SK-N-SH (cell line): ENCODE data around the gene CCDC30. TPM values are rescaled to one million over a fixed set of nuclear protein-coding genes. Genes with fewer than 3 reads are reported as not detected.

ENCODE experiments used
- CTCF ChIA-PET: fragments of 300-600, 350-600 bp; formaldehyde crosslinking; extraction: SDS; loops from one replicate; lab custom pipeline; 2021; lab: Yijun Ruan, JAX
- POLR2A ChIA-PET: fragments of 350-600 bp; sonication (Branson Sonifier 250); formaldehyde crosslinking; extraction: SDS; loops from one replicate; lab custom pipeline; 2020; ENCODE audit warnings: antibody characterized with exemption, inconsistent platforms; lab: Yijun Ruan, JAX
- DNase-seq: peaks from one replicate; pipeline ENCODE4 v3.0.0; 2012
- H2AFZ ChIP-seq: fragments of 200-600 bp; sonication (generic); 2 replicates; pipeline ENCODE4 v1.8.1; 2016; ENCODE audit warnings: antibody characterized with exemption, mild to moderate bottlenecking, low read depth
- H3F3A ChIP-seq: fragments of 200-600 bp; sonication (generic); replicated peaks from 2 replicates; pipeline ENCODE3; 2016; ENCODE audit warnings: antibody characterized with exemption, mild to moderate bottlenecking; ENCODE audit not compliant: insufficient read depth
- H3K27ac ChIP-seq, 2 experiments: fragments of 200-500 bp in 1 of 2; fragments of 200-600 bp in 1 of 2; sonication (Bioruptor generic) in 1 of 2; sonication (generic), shearing (Covaris generic) in 1 of 2; 2 replicates each; pipeline versions ENCODE4 v1.5.1 to v1.6.1; 2014 to 2016; ENCODE audit warnings: low read depth in 2 of 2, inconsistent platforms in 1 of 2, low read length in 1 of 2, mild to moderate bottlenecking in 1 of 2, mixed read lengths in 1 of 2
- H3K27me3 ChIP-seq: fragments of 200-600 bp; sonication (generic), shearing (Covaris generic); 2 replicates; pipeline ENCODE4 v1.6.1; 2016; ENCODE audit warnings: mixed run types; ENCODE audit not compliant: insufficient read depth
- H3K36me3 ChIP-seq, 2 experiments: fragments of 200-500 bp in 1 of 2; fragments of 200-600 bp in 1 of 2; sonication (Bioruptor generic) in 1 of 2; sonication (generic) in 1 of 2; replicated peaks in 1 of 2; 2 replicates each; pipeline versions ENCODE3 to v1.5.1; 2014 to 2016; ENCODE audit warnings: low read length in 1 of 2, mild to moderate bottlenecking in 1 of 2; ENCODE audit not compliant: insufficient read depth in 2 of 2, control insufficient read depth in 1 of 2
- H3K4me1 ChIP-seq, 2 experiments: fragments of 200-500 bp in 1 of 2; fragments of 200-600 bp in 1 of 2; sonication (Bioruptor generic) in 1 of 2; sonication (generic), shearing (Covaris generic) in 1 of 2; 2 replicates each; pipeline versions ENCODE4 v1.5.1 to v1.6.1; 2014 to 2016; ENCODE audit warnings: low read depth in 1 of 2, low read length in 1 of 2, mixed run types in 1 of 2; ENCODE audit not compliant: insufficient read depth in 2 of 2, control insufficient read depth in 1 of 2
- H3K4me2 ChIP-seq: fragments of 200-600 bp; sonication (generic), shearing (Covaris generic); 2 replicates; pipeline ENCODE4 v1.6.1; 2017; ENCODE audit warnings: mixed run types
- H3K4me3 ChIP-seq, 2 experiments: fragments of 200-500 bp in 1 of 2; fragments of 200-600 bp in 1 of 2; sonication (Bioruptor generic) in 1 of 2; sonication (generic), shearing (Covaris generic) in 1 of 2; 2 replicates each; pipeline versions ENCODE4 v1.5.1 to v1.8.1; 2014 to 2016; ENCODE audit warnings: low read depth in 2 of 2, inconsistent platforms in 1 of 2, low read length in 1 of 2, mild to moderate bottlenecking in 1 of 2, mixed read lengths in 1 of 2, moderate library complexity in 1 of 2
- H3K79me2 ChIP-seq: fragments of 200-600 bp; sonication (generic); 2 replicates; pipeline ENCODE4 v1.8.1; 2017; ENCODE audit warnings: mild to moderate bottlenecking; ENCODE audit not compliant: insufficient read depth
- H3K9ac ChIP-seq: fragments of 200-600 bp; sonication (generic); 2 replicates; pipeline ENCODE4 v1.6.1; 2017; ENCODE audit warnings: mixed run types
- H3K9me2 ChIP-seq: fragments of 200-600 bp; sonication (generic); 2 replicates; pipeline ENCODE4 v1.6.1; 2017; ENCODE audit warnings: mixed run types
- H3K9me3 ChIP-seq: fragments of 200-600 bp; sonication (generic); 2 replicates; pipeline ENCODE4 v1.6.1; 2017; ENCODE audit warnings: mixed run types, mild to moderate bottlenecking, moderate library complexity
- H4K20me1 ChIP-seq: fragments of 200-600 bp; sonication (generic); 2 replicates; pipeline ENCODE4 v1.6.1; 2017; ENCODE audit warnings: mild to moderate bottlenecking, mixed run types; ENCODE audit not compliant: insufficient read depth
- CHD2 ChIP-seq: fragments of 150-350 bp; IDR thresholded peaks from 2 replicates; pipeline ENCODE4 v1.6.1; 2018; ENCODE audit warnings: low read length; ENCODE audit not compliant: partially characterized antibody
- ELF1 ChIP-seq: IDR thresholded peaks from 2 replicates; pipeline ENCODE4 v1.4.0; 2012
- FOSL2 ChIP-seq: IDR thresholded peaks from 2 replicates; pipeline ENCODE4 v1.4.0; 2012; ENCODE audit warnings: low read depth, mild to moderate bottlenecking, moderate library complexity, borderline replicate concordance
- GABPA ChIP-seq: IDR thresholded peaks from 2 replicates; pipeline ENCODE4 v1.4.0; 2012; ENCODE audit warnings: low read depth, mild to moderate bottlenecking
- GATA2 ChIP-seq: sonication (generic); formaldehyde crosslinking; IDR thresholded peaks from 2 replicates; pipeline ENCODE4 v1.5.0; 2020; ENCODE audit warnings: mild to moderate bottlenecking, missing genetic modification reagents
- JUND ChIP-seq: IDR thresholded peaks from 2 replicates; pipeline ENCODE4 v1.4.0; 2012
- MEF2A ChIP-seq: IDR thresholded peaks from 2 replicates; pipeline ENCODE4 v1.4.0; 2012; ENCODE audit warnings: low read depth, borderline replicate concordance
- MXI1 ChIP-seq: IDR thresholded peaks from 2 replicates; pipeline ENCODE4 v1.6.1; 2012; ENCODE audit warnings: mild to moderate bottlenecking, low read depth, low read length, improper control_type of control experiment
- NFIC ChIP-seq: IDR thresholded peaks from 2 replicates; pipeline ENCODE4 v1.4.0; 2012; ENCODE audit warnings: borderline replicate concordance
- NRF1 ChIP-seq: IDR thresholded peaks from 2 replicates; pipeline ENCODE4 v1.6.1; 2012; ENCODE audit warnings: low read depth, mild to moderate bottlenecking, low read length
- POLR2AphosphoS5 ChIP-seq: IDR thresholded peaks from 2 replicates; pipeline ENCODE4 v1.6.1; 2012; ENCODE audit warnings: low read depth, low read length
- RAD21 ChIP-seq: IDR thresholded peaks from 2 replicates; pipeline ENCODE4 v1.6.1; 2012; ENCODE audit warnings: mild to moderate bottlenecking, low read length
- RFX5 ChIP-seq: IDR thresholded peaks from 2 replicates; pipeline ENCODE4 v1.6.1; 2012; ENCODE audit warnings: mild to moderate bottlenecking, improper control_type of control experiment, low read length
- RXRA ChIP-seq: IDR thresholded peaks from 2 replicates; pipeline ENCODE4 v1.4.0; 2012; ENCODE audit warnings: low read depth, mild to moderate bottlenecking, borderline replicate concordance
- SMC3 ChIP-seq: IDR thresholded peaks from 2 replicates; pipeline ENCODE4 v1.6.1; 2012; ENCODE audit warnings: low read depth, low read length, improper control_type of control experiment
- TAF1 ChIP-seq: IDR thresholded peaks from 2 replicates; pipeline ENCODE4 v1.6.1; 2012; ENCODE audit warnings: low read depth, mild to moderate bottlenecking, low read length, moderate library complexity, borderline replicate concordance
- TEAD4 ChIP-seq: IDR thresholded peaks from 2 replicates; pipeline ENCODE4 v1.4.0; 2012; ENCODE audit warnings: mild to moderate bottlenecking, borderline replicate concordance; ENCODE audit not compliant: insufficient read depth
- YY1 ChIP-seq: IDR thresholded peaks from 2 replicates; pipeline ENCODE4 v1.4.0; 2012; ENCODE audit warnings: low read depth, mild to moderate bottlenecking
- WGBS: methylation state at CpG from one replicate; pipeline ENCODE4 v1.1.6; 2017; ENCODE audit warnings: low lambda C conversion rate; 5-methylcytosine and 5-hydroxymethylcytosine counted together
- polyA plus RNA-seq, 3 experiments: library from polyadenylated mRNA; depleted of rRNA; stranded (reverse); fragments of >200 nt; gene quantifications; 2 replicates each; pipeline ENCODE4 v1.2.3, GENCODE V29; 2012
- TF ChIP-seq, protein P1 (sequence below): fragments of 150-350 bp; IDR thresholded peaks from 2 replicates; pipeline ENCODE4 v1.6.1; 2016; ENCODE audit warnings: mild to moderate bottlenecking, low read depth, low read length
- TF ChIP-seq, protein P2 (sequence below): IDR thresholded peaks from 2 replicates; pipeline ENCODE4 v1.6.1; 2012; ENCODE audit warnings: mild to moderate bottlenecking, low read depth, low read length, moderate library complexity
- TF ChIP-seq, protein P3 (sequence below): IDR thresholded peaks from 2 replicates; pipeline ENCODE4 v1.4.0; 2012; ENCODE audit warnings: low read depth, borderline replicate concordance
- TF ChIP-seq, protein P4 (sequence below): fragments of 200-600 bp; sonication (generic); IDR thresholded peaks from 2 replicates; pipeline ENCODE4 v1.6.1; 2017; ENCODE audit warnings: antibody characterized with exemption, mild to moderate bottlenecking, moderate library complexity
- TF ChIP-seq, protein P5 (sequence below): IDR thresholded peaks from 2 replicates; pipeline ENCODE4; 2012

Gene CCDC30
- polyA plus RNA-seq, 1 of the 3 experiments (the other 2 are of a cell fraction) = 0.94 TPM

DNA sequence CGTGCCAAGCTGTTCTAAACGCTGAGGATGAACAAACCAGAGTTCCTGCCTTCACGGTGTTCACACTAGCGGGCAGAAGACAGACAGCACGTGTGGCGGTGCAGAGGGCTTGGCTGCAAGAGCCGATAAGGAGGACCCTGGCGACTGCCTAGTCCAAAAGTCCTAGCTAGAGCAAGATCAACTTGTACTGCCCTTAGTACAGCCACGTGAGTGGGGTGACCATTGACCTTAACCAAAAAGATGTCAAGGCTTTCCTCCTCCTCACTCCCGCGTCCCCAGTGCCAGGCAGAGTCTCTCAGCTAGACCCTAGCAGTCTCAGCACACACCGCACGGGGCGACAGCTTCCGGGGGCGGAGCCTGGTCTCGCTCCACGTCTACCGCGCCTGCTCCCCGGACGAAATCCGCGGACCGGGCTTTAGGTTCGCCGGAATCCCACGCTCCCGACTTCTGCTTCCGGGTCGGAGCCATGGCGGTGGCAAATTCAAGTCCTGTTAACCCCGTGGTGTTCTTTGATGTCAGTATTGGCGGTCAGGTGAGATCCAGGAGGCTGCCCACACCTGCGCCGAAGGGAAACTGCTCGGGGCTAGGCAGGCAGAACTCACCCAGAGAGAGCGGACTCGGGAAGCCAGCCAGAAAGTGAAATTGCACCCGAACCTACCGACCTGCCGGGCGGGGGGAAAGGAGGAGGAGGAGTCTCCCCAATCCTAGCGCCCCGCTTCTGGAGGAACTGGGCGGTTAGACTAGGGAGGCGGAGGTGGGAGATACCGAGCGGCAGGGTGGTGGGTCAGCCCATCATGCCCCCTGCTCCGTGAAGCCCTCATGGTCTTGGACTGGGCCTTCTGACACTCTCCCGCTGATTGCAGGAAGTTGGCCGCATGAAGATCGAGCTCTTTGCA is 195.1 kb downstream of the CCDC30 start, which contains the start of gene PPIH:
Gene PPIH, plus strand, starts transcription at position 443 of the 896 bp plus-strand sequence. Its CDS starts 24 bp downstream, at position 467.
- Histone ChIP-seq H3K9me2 (no peaks in the 10 kb centered on the region), H3K79me2 (peaks cover 41% of the 10 kb centered on the region), H3K4me1 (peaks cover 0 to 12% of the 10 kb centered on the region in 2 experiments; a peak in 2 of 4 replicates), H3K4me2 (peak within 1 kb of the TSS; percentile 97), H3K9me3 (no peaks in the 10 kb centered on the region), H4K20me1 (no peaks in the 10 kb centered on the region), H3K27me3 (no peaks in the 10 kb centered on the region), H2AFZ (peak within 1 kb of the TSS; percentile 94), H3K9ac (peak within 1 kb of the TSS; percentile 71), H3K27ac (peak within 1 kb of the TSS; percentile 62 to 74; a peak in 3 of 4 replicates), H3K36me3 (peaks cover 23 to 30% of the 10 kb centered on the region in 2 experiments), H3F3A (no peaks in the 10 kb centered on the region), H3K4me3 (peak within 1 kb of the TSS; percentile 72 to 96)
- 2% methylated on average over 31 of the region's 53 CpGs for WGBS
- CTCF ChIA-PET = interaction anchor here (0.8 to 1.4 kb wide), 4 partner anchors 13 to 485 kb away, joined by 3 to 5 read pairs (median 4); no protein-coding TSS in a partner anchor
- DNase-seq = peak; percentile 92
- POLR2A ChIA-PET = interaction anchor here (2.0 kb wide), 1 partner anchor 24 kb away, joined by 14 read pairs; the partner anchor contains the start of gene YBX1
- TF ChIP-seq YY1 (peak; percentile 90), FOSL2 (no peak), MXI1 (peak; percentile 98), GABPA (peak; percentile 97), TEAD4 (no peak), NRF1 (peak; percentile 55), RAD21 (no peak), SMC3 (no peak), MEF2A (no peak), CHD2 (peak; percentile 88), JUND (no peak), NFIC (0 out of 2 replicates have a peak, but pooled peaks have one; percentile 4), GATA2 (CRISPR knock-in tag) (no peak), POLR2AphosphoS5 (peak; percentile 97), RFX5 (no peak), ELF1 (peak; percentile 78), TAF1 (peak; percentile 80), RXRA (no peak)
- TF ChIP-seq, protein P1, sequence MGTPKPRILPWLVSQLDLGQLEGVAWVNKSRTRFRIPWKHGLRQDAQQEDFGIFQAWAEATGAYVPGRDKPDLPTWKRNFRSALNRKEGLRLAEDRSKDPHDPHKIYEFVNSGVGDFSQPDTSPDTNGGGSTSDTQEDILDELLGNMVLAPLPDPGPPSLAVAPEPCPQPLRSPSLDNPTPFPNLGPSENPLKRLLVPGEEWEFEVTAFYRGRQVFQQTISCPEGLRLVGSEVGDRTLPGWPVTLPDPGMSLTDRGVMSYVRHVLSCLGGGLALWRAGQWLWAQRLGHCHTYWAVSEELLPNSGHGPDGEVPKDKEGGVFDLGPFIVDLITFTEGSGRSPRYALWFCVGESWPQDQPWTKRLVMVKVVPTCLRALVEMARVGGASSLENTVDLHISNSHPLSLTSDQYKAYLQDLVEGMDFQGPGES = no peak
- TF ChIP-seq, protein P2, sequence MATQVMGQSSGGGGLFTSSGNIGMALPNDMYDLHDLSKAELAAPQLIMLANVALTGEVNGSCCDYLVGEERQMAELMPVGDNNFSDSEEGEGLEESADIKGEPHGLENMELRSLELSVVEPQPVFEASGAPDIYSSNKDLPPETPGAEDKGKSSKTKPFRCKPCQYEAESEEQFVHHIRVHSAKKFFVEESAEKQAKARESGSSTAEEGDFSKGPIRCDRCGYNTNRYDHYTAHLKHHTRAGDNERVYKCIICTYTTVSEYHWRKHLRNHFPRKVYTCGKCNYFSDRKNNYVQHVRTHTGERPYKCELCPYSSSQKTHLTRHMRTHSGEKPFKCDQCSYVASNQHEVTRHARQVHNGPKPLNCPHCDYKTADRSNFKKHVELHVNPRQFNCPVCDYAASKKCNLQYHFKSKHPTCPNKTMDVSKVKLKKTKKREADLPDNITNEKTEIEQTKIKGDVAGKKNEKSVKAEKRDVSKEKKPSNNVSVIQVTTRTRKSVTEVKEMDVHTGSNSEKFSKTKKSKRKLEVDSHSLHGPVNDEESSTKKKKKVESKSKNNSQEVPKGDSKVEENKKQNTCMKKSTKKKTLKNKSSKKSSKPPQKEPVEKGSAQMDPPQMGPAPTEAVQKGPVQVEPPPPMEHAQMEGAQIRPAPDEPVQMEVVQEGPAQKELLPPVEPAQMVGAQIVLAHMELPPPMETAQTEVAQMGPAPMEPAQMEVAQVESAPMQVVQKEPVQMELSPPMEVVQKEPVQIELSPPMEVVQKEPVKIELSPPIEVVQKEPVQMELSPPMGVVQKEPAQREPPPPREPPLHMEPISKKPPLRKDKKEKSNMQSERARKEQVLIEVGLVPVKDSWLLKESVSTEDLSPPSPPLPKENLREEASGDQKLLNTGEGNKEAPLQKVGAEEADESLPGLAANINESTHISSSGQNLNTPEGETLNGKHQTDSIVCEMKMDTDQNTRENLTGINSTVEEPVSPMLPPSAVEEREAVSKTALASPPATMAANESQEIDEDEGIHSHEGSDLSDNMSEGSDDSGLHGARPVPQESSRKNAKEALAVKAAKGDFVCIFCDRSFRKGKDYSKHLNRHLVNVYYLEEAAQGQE = peak; percentile 19
- TF ChIP-seq, protein P3, sequence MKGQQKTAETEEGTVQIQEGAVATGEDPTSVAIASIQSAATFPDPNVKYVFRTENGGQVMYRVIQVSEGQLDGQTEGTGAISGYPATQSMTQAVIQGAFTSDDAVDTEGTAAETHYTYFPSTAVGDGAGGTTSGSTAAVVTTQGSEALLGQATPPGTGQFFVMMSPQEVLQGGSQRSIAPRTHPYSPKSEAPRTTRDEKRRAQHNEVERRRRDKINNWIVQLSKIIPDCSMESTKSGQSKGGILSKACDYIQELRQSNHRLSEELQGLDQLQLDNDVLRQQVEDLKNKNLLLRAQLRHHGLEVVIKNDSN = no peak
- TF ChIP-seq, protein P4, sequence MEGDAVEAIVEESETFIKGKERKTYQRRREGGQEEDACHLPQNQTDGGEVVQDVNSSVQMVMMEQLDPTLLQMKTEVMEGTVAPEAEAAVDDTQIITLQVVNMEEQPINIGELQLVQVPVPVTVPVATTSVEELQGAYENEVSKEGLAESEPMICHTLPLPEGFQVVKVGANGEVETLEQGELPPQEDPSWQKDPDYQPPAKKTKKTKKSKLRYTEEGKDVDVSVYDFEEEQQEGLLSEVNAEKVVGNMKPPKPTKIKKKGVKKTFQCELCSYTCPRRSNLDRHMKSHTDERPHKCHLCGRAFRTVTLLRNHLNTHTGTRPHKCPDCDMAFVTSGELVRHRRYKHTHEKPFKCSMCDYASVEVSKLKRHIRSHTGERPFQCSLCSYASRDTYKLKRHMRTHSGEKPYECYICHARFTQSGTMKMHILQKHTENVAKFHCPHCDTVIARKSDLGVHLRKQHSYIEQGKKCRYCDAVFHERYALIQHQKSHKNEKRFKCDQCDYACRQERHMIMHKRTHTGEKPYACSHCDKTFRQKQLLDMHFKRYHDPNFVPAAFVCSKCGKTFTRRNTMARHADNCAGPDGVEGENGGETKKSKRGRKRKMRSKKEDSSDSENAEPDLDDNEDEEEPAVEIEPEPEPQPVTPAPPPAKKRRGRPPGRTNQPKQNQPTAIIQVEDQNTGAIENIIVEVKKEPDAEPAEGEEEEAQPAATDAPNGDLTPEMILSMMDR = no peak
- TF ChIP-seq, protein P5, sequence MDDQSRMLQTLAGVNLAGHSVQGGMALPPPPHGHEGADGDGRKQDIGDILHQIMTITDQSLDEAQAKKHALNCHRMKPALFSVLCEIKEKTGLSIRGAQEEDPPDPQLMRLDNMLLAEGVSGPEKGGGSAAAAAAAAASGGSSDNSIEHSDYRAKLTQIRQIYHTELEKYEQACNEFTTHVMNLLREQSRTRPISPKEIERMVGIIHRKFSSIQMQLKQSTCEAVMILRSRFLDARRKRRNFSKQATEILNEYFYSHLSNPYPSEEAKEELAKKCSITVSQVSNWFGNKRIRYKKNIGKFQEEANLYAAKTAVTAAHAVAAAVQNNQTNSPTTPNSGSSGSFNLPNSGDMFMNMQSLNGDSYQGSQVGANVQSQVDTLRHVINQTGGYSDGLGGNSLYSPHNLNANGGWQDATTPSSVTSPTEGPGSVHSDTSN = peak; percentile 7; the same call in 1 of the 2 replicates
